Putamen (tissue), 1 donor: Measurements from ENCODE around the gene DPT.

Experiments
- DNase-seq: peaks from one replicate; pipeline ENCODE4 v3.0.0-alpha.2; 2016; ENCODE audit warnings: low spot score

Gene DPT

DNA sequence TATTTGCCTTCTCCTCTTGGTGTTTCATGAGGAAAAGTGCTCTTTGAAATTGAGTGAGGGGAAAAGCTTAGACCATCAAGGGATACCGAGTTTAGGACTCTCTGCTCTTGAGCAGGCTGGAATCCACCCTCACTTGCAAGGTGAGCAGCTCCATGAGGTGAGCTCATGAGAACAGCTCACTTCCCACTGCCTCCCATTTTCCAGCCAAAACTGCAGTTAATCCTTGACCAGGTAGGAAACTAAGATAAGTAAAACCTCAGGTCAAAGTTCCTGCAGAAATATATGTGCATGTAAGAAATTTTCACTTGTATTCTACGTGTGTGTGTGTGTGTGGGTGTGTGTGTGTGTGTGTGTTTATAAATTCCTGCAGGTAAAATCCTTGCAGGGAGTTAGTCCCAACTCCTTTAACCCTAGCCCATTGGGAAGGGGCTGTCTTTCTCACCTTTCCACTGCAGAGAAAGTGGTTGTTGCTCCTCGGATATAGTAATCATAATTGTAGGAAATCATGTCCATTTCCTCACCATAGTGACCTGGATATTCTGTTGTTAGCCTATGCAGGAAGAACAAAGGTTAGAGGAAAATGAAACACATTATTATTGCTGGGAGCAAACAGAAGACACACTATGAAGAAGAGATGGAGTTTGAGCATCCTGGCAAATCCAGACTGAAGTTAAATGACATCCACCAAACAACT lies 28.3 kb downstream of the DPT start:
- no peak for DNase-seq

GRCh38 chr1:168698453-168698852 lies 30.6 kb downstream of the DPT start:
- DNase-seq: no peak

DNA sequence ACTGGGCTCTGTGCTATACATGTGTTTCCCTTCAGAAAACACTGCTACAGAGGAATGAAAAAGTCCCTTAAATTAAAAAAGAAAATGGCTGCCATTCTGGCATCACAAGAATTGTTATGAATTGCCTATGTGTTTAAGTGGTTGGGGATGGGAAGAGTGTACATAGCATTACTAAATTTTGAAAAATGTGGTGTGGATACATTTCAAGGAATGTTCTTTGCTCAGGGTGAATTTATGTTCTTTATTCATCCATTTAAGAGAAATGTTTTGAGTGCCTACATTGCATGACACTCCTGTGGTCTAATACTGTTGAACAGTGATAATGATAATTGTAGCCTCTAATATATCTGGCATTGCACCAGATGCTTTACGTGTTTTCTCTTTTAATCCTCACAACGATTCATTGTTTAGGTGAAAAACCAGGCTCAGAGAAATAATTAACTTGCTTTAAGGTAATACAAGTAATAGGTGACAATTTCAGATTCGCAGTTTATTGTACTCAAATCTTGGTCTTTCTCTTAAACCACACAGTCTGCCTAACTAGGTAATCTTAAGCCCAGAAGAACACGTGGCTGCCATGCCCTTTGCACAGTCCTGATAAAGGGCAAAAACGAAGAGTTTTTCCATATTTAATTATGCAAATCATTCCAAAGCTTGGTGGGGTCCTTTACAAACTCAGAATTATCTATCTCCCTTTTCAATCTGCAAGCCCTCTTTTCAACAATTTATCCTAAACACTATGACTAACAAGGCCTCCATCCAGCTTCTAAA lies 31.5 kb downstream of the DPT start:
- no peak for DNase-seq

- no peak for DNase-seq
Observed at GRCh38 chr1:168696125-168696760, 32.8 kb downstream of the DPT start.

DNA sequence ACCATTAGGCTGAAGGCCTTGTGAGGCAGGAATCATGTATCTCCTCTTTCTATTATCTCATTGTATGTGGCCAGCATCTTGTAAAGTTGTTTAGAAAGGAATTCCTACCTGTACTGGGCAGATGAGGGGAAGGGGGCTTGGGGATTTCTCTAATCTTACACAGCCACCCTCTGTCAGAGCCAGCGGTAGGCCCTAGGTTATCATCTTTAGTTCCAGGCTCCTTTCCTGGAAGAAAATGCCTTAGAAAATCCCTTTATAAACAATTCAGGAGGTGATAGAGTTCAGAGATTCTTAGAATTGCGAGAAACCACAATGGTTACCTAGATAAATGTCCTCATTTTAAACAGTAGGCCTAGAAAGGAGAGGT lies 35.2 kb downstream of the DPT start:
- DNase-seq: no peak

- DNase-seq: no peak
Observed at GRCh38 chr1:168693197-168693871, 35.7 kb downstream of the DPT start.

- no peak for DNase-seq
Observed at GRCh38 chr1:168692472-168692871, 36.5 kb downstream of the DPT start.

- no peak for DNase-seq
Observed at GRCh38 chr1:168691541-168691940, 37.5 kb downstream of the DPT start.

DNA sequence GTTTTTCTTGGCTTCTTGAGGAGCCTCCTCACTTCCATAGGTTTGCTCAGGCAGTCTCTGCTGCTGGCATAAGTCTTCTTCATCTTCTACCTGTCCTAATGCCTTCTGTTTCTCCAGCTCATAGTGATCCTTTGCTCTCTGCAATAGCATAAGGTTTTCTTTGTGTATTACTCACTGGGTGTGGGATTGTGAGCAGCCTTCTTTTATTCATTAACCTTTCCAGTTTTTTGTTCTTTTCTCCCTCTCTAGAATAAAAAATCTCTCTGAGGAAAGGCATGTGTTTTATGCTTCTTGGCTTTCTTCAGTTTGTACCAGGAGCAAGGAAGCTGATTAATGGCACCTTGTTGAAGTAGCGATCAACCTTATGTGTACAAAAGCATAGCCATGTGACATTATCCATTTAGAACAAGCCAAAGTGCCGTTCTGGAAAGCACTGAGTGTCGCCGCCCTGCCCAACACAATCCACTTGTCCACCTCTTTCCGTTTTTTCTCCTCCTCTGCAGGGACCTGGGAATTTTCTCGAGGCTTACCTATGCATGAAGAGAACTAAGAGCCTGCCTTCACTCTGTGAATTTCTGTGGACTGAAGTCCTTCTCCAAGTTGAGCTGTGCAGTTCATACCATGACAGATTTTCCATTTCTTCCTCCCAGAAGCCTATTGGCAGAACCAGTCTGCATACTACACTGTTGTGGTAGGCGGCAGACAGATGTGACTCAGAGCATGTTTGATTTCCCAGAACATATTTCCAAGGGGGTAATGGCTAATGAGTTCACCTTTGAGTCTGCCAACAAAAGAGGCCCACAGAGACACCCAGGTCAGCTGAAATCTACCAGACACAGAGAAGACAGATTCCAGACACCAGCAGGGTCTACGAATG lies 39.0 kb downstream of the DPT start:
- DNase-seq: no peak

DNA sequence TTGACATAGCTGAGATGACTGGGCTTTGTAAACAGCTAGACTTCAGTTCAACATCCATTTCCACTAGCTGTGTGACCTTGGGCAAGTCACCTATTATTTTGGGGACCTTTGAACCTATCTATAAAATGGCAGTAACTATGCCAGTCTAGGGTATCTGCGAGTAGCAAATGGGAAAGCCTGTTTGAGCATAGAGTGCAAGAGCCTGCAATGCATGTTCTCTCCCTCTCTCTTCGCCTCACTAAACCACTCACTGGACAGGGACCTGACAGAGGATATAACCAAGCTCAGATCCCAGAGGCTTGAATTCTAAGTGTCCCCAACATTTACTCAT lies 39.7 kb downstream of the DPT start:
- no peak for DNase-seq

GRCh38 chr1:168688644-168689326 lies 40.2 kb downstream of the DPT start:
- DNase-seq: no peak

GRCh38 chr1:168687816-168688215 lies 41.2 kb downstream of the DPT start:
- DNase-seq: no peak

GRCh38 chr1:168686666-168687065 lies 42.3 kb downstream of the DPT start:
- no peak for DNase-seq

GRCh38 chr1:168683871-168684270 lies 45.1 kb downstream of the DPT start:
- no peak for DNase-seq

DNA sequence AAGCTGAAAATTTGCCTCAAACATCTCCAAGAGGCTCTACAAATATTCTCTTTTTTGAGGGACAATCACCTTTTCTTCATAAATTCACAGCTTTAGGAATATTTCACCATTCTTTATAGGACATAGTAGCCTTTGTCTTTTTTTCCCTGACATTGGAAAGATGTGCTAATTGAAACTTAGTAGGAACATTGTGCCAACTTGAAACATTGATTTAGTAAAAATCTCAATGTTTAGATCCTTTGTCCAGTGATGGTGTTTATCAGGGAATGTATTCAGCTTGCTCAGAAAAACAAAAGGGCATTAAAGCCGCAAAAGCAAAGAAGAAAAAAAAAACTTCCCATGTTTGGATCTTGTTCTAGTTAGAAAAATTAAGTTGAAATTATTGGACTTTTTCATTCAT lies 52.1 kb downstream of the DPT start:
- peak; percentile 44 for DNase-seq

- DNase-seq: no peak
Observed at GRCh38 chr1:168676029-168676812, 52.8 kb downstream of the DPT start.

DNA sequence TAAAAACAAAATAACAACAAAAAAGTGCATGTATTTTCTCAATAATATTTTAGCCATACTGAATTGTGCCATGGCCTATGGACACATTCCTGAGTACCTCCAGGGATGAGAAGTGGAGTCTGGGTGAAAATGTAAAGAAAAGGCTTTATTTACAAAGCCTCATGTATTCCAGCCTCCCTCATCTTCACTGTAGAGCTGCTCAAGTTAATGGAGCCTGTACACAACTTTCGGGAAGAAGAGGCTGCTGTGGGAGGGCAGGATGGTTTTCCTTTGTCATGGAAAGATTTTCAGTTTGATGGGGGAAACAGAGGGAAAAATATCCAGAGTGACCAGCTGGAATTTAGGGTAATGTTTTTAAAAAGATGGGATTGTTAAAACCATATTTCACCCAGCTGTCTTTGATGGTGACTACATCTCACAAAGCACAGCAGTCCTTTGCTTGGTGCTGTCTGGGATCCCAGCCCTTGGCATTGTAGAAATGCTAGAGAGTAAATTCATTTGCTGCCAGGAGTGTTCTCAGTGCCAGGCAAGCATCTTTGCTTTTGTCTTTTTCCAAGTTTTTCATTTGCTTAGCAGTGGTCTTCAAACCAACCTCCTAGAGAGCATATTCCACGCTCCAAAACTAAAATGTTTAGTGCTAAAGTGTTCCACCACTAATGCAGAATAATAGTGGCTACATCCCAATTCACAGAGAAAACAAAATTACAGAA lies 54.9 kb downstream of the DPT start:
- DNase-seq: peak; percentile 34

DNA sequence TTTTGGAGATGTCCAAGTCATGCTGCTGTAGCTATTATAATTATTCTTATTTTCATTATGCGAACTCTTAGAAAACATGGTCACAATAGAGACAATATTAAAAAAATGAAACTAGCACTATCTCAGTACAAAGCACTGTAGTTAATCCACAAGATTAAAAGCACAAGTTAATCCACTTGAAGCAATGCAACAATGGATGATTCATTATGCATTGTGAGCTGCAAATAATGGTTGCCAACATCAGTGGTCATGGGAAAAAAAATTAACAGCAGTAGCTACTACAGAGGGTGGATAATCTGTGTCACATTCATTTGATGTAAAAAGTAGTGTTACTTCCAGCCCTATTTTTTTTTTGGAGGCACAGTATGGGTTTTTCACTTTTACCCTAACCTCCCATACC lies 56.7 kb downstream of the DPT start:
- no peak for DNase-seq

DNA sequence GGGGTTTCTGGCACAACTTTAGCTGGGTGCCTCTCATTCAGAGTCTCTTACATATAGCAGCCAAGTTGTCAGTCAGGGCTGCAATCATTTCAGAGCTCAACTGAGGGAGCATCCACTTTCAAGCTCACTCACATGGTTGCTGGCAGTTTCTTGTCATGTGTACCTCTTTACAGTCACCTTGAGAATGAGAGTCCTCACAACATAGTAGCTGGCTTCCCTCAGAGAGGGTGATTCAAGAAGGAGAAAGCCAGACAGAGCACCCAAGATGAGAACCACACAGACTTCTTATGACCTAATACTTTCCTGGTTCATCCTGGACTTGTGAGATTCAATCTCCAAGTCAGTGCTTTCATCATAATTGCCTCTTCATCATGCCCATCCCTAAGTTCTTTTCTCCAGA lies 57.2 kb downstream of the DPT start:
- no peak for DNase-seq

- DNase-seq: no peak
Observed at GRCh38 chr1:168665975-168666374, 63.0 kb downstream of the DPT start.
